Kidney (tissue), 14 donors: ENCODE data around the gene FAM118A. TPM values are rescaled to one million over a fixed set of nuclear protein-coding genes. Genes with fewer than 3 reads are reported as not detected.

Experiments used
- DNase-seq, 5 donors: peaks; one replicate each; pipeline ENCODE4 v3.0.0-alpha.2; 2013 to 2020
- FAIRE-seq: peaks from 2 replicates; lab custom pipeline; 2012; peaks lifted over from hg19 to GRCh38; lab: Jason Lieb, UNC
- H3K27ac ChIP-seq, 2 donors: one replicate each; pipeline ENCODE4 v1.7.0; 2013; ENCODE audit warnings: low read depth in 2 of 2, low read length in 2 of 2, inconsistent platforms in 1 of 2
- H3K27me3 ChIP-seq: one replicate; pipeline ENCODE4 v1.7.1; 2013; ENCODE audit warnings: low read length, inconsistent platforms; ENCODE audit not compliant: control insufficient read depth, insufficient read depth
- H3K36me3 ChIP-seq, 3 donors: one replicate each; pipeline versions ENCODE4 v1.7.0 to v1.7.1; 2013; ENCODE audit warnings: low read length in 3 of 3, control low read depth in 1 of 3, inconsistent platforms in 1 of 3; ENCODE audit not compliant: insufficient read depth in 3 of 3, control insufficient read depth in 2 of 3
- H3K4me1 ChIP-seq, 3 donors: one replicate each; pipeline versions ENCODE4 v1.7.0 to v1.7.1; 2013; ENCODE audit warnings: low read length in 3 of 3, inconsistent platforms in 1 of 3, low read depth in 1 of 3; ENCODE audit not compliant: control insufficient read depth in 2 of 3, insufficient read depth in 2 of 3
- H3K4me3 ChIP-seq, 3 donors: one replicate each; pipeline versions ENCODE4 v1.7.0 to v1.8.1; 2013; ENCODE audit warnings: low read length in 3 of 3, control low read depth in 1 of 3, inconsistent platforms in 1 of 3
- H3K9ac ChIP-seq, 3 donors: one replicate each; pipeline versions ENCODE4 v1.7.0 to v1.7.1; 2013; ENCODE audit warnings: low read length in 3 of 3, control low read depth in 1 of 3, inconsistent platforms in 1 of 3
- H3K9me3 ChIP-seq, 3 donors: one replicate each; pipeline versions ENCODE4 v1.7.0 to v1.7.1; 2013; ENCODE audit warnings: low read length in 3 of 3, control low read depth in 1 of 3, inconsistent platforms in 1 of 3; ENCODE audit not compliant: control insufficient read depth in 2 of 3, insufficient read depth in 1 of 3
- CTCF ChIP-seq: IDR thresholded peaks from 3 replicates; pipeline ENCODE4 v1.5.1; 2012; ENCODE audit warnings: mild to moderate bottlenecking, moderate library complexity, borderline replicate concordance; ENCODE audit not compliant: insufficient read depth; ENCODE audit errors: extremely low read depth
- intact Hi-C: fragments of 100-400 bp; cut with DNase I; formaldehyde crosslinking; loops from one replicate; pipeline ENCODE4 v1.11.1; 2022
- polyA plus RNA-seq: library from polyadenylated mRNA; stranded (reverse); fragments of 350-450 nt; fragmentation: Illumina TruSeq; extraction: RNeasy Lipid Tissue Mini Kit (QIAGEN cat#74804); gene quantifications from one replicate; pipeline ENCODE4 v1.2.3, GENCODE V29; 2014; ENCODE audit warnings: low read depth, low replicate concordance; ENCODE audit not compliant: insufficient read depth
- total RNA-seq: library from RNA; stranded (reverse); fragmentation: NEBNext Ultra II Directional; extraction: Animal tissue kit (Norgen Biotek cat#: 25700); gene quantifications from one replicate; pipeline ENCODE4 v1.2.1, GENCODE V29; 2021
- donor health status: control.
- donor health status: control.
- donor health status: control.
- donor health status: control.
- donor health status: control.
- donor health status: DM: yes; HTN: yes; CAD: no.
- donor health status: Normal renal cell carcinoma (clear cell type).

The FAM118A gene
- total and polyA plus RNA-seq, 2 donors from 2014 or later, result 5.7 to 13.0 TPM

DNA sequence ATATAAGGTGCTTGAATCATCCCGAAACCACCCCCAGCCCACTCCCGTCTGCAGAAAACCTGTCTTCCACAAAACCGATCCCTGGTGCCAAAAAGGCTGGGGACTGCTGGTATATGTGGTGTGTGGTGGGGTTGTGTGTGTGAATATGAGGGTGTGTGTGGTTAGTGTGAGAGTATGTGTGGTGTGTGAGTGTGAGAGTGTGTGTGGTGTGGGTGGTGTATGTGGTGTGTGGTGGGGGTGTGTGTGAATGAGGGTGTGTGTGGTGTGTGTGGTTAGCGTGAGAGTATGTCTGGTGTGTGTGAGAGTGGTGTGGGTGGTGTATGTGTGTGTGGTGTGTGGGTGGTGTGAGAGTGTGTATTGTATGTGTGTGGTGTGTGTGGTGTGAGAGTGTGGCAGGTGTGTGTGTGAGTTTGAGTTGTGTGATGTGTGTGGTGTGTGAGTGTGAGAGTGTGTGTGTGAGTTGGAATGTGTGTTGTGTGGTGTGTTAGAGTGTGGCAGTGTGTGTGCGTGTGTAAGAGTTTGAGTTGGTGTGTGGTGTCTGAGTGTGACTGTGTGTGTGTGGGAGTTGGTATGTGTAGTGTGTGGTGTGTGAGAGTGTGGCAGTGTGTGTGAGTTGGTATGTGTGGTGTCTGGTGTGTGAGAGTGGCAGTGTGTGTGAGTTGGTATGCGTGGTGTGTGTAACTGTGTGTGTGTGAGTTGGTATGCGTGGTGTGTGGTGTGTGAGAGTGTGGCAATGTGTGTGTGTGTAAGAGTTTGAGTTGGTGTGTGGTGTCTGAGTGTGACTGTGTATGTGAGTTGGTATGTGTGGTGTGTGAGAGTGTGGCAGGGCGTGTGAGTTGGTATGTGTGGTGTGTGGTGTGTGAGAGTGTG is 18.4 kb upstream of the FAM118A start:
- H3K9me3 ChIP-seq, result peaks cover 0 to 1% (median 0%) of the 10 kb centered on the region in 3 donors
- no peak for FAIRE-seq
- intact Hi-C loops, result no loop called here
- H3K36me3 ChIP-seq, result no peaks in the 10 kb centered on the region
- peaks cover 0 to 2% (median 2%) of the 10 kb centered on the region in 3 donors for H3K4me1 ChIP-seq
- no peak overlapping the region for H3K9ac ChIP-seq
- no peak for TF ChIP-seq CTCF
- no peak for DNase-seq
- H3K27me3 ChIP-seq, result no peaks in the 10 kb centered on the region
- H3K27ac ChIP-seq, result no peak overlapping the region
- no peak overlapping the region for H3K4me3 ChIP-seq

DNA sequence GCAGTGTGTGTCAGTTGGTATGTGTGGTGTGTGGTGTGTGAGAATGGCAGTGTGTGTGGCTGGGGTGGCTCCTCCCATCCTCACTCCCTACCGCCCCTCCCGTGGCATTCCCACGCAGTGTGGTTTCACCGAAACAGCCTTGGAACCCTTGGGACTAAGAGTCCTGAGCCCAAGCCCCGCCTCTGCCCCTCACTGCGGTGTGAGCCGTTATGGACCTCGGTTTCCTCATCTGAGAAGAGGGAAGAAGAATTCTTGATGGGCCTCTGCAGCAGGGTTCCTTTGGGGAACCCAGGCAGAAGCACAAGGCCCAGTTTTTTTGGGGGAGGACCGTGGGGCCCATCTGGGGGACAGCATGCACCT is 17.8 kb upstream of the FAM118A start:
- H3K9ac ChIP-seq, result no peak overlapping the region
- no peak overlapping the region for H3K27ac ChIP-seq
- TF ChIP-seq CTCF, result no peak
- intact Hi-C loops, result no loop called here
- H3K9me3 ChIP-seq, result peaks cover 0 to 1% (median 0%) of the 10 kb centered on the region in 3 donors
- no peaks in the 10 kb centered on the region for H3K27me3 ChIP-seq
- H3K4me1 ChIP-seq, result peaks cover 0 to 2% (median 2%) of the 10 kb centered on the region in 3 donors
- H3K36me3 ChIP-seq, result no peaks in the 10 kb centered on the region
- DNase-seq, result no peak
- FAIRE-seq, result no peak
- H3K4me3 ChIP-seq, result no peak overlapping the region

GRCh38 chr22:45292731-45293442 is 16.8 kb upstream of the FAM118A start:
- intact Hi-C loops, result no loop called here
- Histone ChIP-seq H3K9ac (no peak overlapping the region), H3K4me3 (no peak overlapping the region), H3K27me3 (no peaks in the 10 kb centered on the region), H3K27ac (no peak overlapping the region), H3K9me3 (peaks cover 0 to 1% (median 0%) of the 10 kb centered on the region in 3 donors), H3K36me3 (no peaks in the 10 kb centered on the region), H3K4me1 (peaks cover 0 to 2% (median 2%) of the 10 kb centered on the region in 3 donors)
- FAIRE-seq (no peak), DNase-seq (no peak)
- no peak for TF ChIP-seq CTCF
